Cardiac muscle cell (in vitro differentiated cells and primary cell): ENCODE measurements around the gene CCDC197. TPM values are rescaled to one million over a fixed set of nuclear protein-coding genes. Genes with fewer than 3 reads are reported as not detected.

Experiments
- DNase-seq, 2 donors: peaks; one replicate each; pipeline versions ENCODE4 v3.0.0 to v3.0.0-alpha.2; 2010 to 2017; ENCODE audit warnings: low read depth in 1 of 2, low spot score in 1 of 2
- H3K27ac ChIP-seq: fragments of 200-600 bp; sonication (generic); 2 replicates; pipeline ENCODE4 v1.5.1; 2016
- H3K27me3 ChIP-seq: fragments of 200-600 bp; sonication (generic); 2 replicates; pipeline ENCODE4 v1.6.0; 2016; ENCODE audit warnings: control low read depth
- H3K36me3 ChIP-seq: fragments of 200-600 bp; sonication (generic); 2 replicates; pipeline ENCODE4 v1.5.1; 2016; ENCODE audit warnings: control low read depth
- H3K4me1 ChIP-seq: fragments of 200-600 bp; sonication (generic); 2 replicates; pipeline ENCODE4 v1.8.1; 2017; ENCODE audit warnings: low read depth, mild to moderate bottlenecking, mixed run types
- H3K4me3 ChIP-seq: fragments of 200-600 bp; sonication (generic); 2 replicates; pipeline ENCODE4 v1.5.1; 2016; ENCODE audit warnings: mild to moderate bottlenecking
- H3K9me3 ChIP-seq: fragments of 200-600 bp; sonication (generic); 2 replicates; pipeline ENCODE4 v1.5.1; 2017; ENCODE audit warnings: low read depth, mild to moderate bottlenecking, control low read depth
- polyA plus RNA-seq: library from polyadenylated mRNA; unstranded; fragments of >200 nt; fragmentation: Nextera tagmentation; extraction: Ambion mirVana; gene quantifications from 2 replicates; pipeline ENCODE4 v1.2.1, GENCODE V29; 2016
- total RNA-seq: library from RNA; depleted of rRNA; stranded (reverse); fragments of >200 nt; gene quantifications from 2 replicates; pipeline ENCODE4 v1.2.3, GENCODE V29; 2016
- TF ChIP-seq, protein P1 (sequence below): IDR thresholded peaks from 2 replicates; pipeline ENCODE4 v1.5.1; 2012; ENCODE audit warnings: low read depth, mild to moderate bottlenecking, low read length

The CCDC197 gene
- total and polyA plus RNA-seq, 2 experiments from 2014 or later: not detected

DNA sequence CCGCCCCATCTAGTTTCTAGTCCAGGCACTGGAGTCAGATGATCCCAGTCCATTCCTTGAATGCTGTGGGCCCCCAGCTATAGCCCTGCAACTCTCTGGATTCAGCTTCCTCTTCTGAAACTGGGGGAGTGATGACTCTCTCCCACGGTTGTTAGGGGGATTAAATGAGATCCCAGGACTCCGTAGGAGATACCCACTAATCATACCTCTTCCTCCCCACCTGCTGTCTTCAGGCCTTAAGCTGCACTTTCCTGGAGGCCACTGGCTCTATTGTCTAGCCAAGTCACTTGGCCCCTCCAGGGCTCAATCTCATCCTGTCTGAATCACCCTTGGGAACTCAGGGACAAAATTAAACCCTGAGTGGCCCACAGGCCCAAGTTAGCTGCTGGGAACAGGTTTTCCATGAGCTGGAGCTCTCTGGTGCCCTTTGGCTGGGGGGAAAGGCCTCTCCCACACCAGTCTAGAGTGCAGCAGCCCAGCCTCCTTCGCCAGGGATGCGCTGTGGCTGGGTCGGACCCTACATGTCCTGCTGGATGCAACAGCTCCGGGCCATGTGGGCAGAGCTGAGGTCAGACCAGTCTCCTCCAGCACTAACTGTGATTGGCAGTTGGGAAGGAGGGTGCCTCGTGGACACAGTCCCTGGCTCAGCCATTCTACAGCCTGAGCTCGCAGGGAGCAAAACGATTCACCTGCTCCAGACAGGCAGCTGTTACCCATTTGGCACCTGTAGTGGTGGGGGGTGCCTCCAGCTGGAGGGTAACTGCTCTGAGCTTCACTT lies 14.7 kb upstream of the CCDC197 start:
- TF ChIP-seq, protein P1, sequence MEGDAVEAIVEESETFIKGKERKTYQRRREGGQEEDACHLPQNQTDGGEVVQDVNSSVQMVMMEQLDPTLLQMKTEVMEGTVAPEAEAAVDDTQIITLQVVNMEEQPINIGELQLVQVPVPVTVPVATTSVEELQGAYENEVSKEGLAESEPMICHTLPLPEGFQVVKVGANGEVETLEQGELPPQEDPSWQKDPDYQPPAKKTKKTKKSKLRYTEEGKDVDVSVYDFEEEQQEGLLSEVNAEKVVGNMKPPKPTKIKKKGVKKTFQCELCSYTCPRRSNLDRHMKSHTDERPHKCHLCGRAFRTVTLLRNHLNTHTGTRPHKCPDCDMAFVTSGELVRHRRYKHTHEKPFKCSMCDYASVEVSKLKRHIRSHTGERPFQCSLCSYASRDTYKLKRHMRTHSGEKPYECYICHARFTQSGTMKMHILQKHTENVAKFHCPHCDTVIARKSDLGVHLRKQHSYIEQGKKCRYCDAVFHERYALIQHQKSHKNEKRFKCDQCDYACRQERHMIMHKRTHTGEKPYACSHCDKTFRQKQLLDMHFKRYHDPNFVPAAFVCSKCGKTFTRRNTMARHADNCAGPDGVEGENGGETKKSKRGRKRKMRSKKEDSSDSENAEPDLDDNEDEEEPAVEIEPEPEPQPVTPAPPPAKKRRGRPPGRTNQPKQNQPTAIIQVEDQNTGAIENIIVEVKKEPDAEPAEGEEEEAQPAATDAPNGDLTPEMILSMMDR: no peak
- Histone ChIP-seq H3K4me1 (peaks cover 36% of the 10 kb centered on the region), H3K36me3 (no peaks in the 10 kb centered on the region)

DNA sequence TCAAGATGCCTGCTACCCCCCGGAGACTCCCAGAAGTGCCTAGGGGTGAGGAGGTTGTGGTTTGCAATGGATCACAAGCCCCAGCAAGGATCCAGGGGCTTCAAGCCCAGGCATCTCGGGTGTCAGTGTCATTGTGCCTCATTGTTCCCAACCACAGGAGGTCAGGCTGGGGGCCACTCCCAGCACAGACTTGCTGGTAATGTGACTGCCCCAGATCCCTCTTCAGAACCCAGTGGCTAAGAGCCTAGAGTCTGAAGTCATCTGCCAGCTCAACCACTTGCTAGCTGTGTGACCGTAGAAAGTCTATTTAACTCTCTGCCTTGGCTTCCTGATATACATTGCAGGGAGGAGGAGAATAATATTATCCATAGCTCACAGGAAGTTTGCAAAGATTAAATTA lies 13.0 kb upstream of the CCDC197 start:
- Histone ChIP-seq H3K9me3 (no peaks in the 10 kb centered on the region), H3K27ac (no peak overlapping the region), H3K4me1 (peaks cover 37% of the 10 kb centered on the region), H3K4me3 (no peak overlapping the region), H3K27me3 (no peaks in the 10 kb centered on the region), H3K36me3 (no peaks in the 10 kb centered on the region)
- TF ChIP-seq, protein P1: no peak
- no peak for DNase-seq

More for the DNA sequence above, 14.7 kb upstream of the CCDC197 start:
- Histone ChIP-seq H3K9me3 (no peaks in the 10 kb centered on the region), H3K27me3 (no peaks in the 10 kb centered on the region), H3K4me3 (no peak overlapping the region), H3K27ac (peak overlapping the region; percentile 14)
- no peak for DNase-seq

DNA sequence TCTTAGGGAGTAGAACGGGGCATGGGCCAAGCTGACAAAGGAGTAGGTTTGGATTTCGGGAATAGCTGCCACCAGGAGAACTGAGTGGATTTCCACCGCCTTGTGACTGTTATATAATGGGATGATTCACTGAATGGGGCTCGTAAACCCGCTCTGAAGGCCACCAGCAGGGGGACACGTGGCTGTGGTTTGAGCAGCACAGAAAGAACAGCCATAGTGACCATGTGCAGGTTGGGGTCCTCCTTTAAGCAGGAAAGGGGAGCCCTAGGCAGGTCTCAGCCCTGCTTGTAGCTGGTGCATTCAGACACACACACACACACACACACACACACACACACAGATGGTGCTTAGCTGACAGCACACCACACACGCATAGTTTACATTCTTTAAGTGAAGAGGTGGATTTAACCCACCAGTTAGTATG lies 12.1 kb upstream of the CCDC197 start:
- H3K27ac ChIP-seq: peak overlapping the region; percentile 61
- TF ChIP-seq, protein P1: peak; percentile 41
- H3K9me3 ChIP-seq: no peaks in the 10 kb centered on the region
- H3K4me1 ChIP-seq: peaks cover 37% of the 10 kb centered on the region
- H3K4me3 ChIP-seq: no peak overlapping the region
- no peaks in the 10 kb centered on the region for H3K36me3 ChIP-seq
- DNase-seq: peak; percentile 72 to 79
- no peaks in the 10 kb centered on the region for H3K27me3 ChIP-seq

DNA sequence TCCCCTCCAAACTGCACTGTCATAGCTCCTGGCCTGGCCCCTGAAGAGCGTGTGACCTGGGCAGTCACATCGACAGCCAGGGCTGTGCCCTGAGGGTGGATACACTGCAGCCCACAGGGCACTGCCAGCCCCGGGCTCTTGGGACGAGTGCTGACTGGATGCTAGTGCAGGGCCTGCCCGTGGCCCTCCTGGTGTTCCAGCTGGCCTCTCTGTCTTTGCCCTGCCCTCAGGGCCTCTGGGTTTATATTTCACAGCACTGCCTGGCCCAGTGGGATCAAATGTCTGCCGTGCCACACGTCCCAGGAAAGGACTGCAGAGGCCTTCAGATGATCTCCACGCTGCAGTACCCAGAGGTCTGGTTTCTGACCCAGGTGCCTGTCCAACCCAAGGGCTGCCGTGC lies 10.1 kb upstream of the CCDC197 start:
- Histone ChIP-seq H3K4me1 (peaks cover 38% of the 10 kb centered on the region), H3K36me3 (no peaks in the 10 kb centered on the region), H3K9me3 (no peaks in the 10 kb centered on the region), H3K4me3 (no peak overlapping the region), H3K27ac (peak overlapping the region; percentile 45), H3K27me3 (no peaks in the 10 kb centered on the region)
- TF ChIP-seq, protein P1: no peak
- no peak for DNase-seq

DNA sequence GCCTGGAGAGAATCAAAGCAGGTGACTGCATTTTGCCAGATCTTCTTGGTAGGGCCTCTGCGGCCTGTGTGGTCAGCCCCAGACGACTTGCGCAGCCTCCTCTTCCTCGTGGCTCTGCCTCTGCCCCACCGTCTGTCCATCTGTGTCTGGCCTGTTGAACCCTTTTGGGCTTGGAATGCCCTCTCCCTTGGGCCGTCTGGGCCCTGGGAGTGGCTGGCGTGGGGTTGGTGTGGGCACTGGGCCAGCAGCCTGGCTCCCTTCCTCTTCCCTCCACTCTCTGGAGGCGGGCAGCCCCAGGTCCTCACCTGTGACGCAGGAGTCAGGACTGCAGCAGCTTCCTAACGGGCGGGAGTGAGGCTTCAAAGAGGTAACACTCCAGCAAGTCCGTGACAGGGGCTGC lies 9.7 kb upstream of the CCDC197 start:
- Histone ChIP-seq H3K27ac (peak overlapping the region; percentile 16), H3K4me3 (no peak overlapping the region)
- TF ChIP-seq, protein P1: no peak

More for the DNA sequence above, 9.7 kb upstream of the CCDC197 start:
- DNase-seq: no peak
- Histone ChIP-seq H3K36me3 (no peaks in the 10 kb centered on the region), H3K4me1 (peaks cover 35% of the 10 kb centered on the region), H3K9me3 (no peaks in the 10 kb centered on the region), H3K27me3 (no peaks in the 10 kb centered on the region)
